ENCODE measurements around the gene ANAPC13.

GRCh38 chr3:134449277-134449676 lies 36.5 kb downstream of the ANAPC13 start:
- TF ChIP-seq ARNT (IDR thresholded peaks at IDR 0.05): no peak
- no peak for TF ChIP-seq ELF4 (IDR thresholded peaks at IDR 0.05)
- no peak for TF ChIP-seq FOXA1 (IDR thresholded peaks at IDR 0.05)
- TF ChIP-seq CTBP1 (IDR thresholded peaks at IDR 0.05; ENCODE audit: borderline replicate concordance): no peak
- no peak for TF ChIP-seq SP1 (IDR thresholded peaks at IDR 0.05)
- TF ChIP-seq PKNOX1 (IDR thresholded peaks at IDR 0.05): no peak
- TF ChIP-seq TARDBP (IDR thresholded peaks at IDR 0.05): no peak
- TF ChIP-seq LEF1 (IDR thresholded peaks at IDR 0.05; ENCODE audit: borderline replicate concordance): no peak
- no peak for TF ChIP-seq FOXM1 (IDR thresholded peaks at IDR 0.05; ENCODE audit: borderline replicate concordance)
- no peak for TF ChIP-seq HDGF (IDR thresholded peaks at IDR 0.05; ENCODE audit: borderline replicate concordance)
